ENCODE data around the gene TREH.

DNA sequence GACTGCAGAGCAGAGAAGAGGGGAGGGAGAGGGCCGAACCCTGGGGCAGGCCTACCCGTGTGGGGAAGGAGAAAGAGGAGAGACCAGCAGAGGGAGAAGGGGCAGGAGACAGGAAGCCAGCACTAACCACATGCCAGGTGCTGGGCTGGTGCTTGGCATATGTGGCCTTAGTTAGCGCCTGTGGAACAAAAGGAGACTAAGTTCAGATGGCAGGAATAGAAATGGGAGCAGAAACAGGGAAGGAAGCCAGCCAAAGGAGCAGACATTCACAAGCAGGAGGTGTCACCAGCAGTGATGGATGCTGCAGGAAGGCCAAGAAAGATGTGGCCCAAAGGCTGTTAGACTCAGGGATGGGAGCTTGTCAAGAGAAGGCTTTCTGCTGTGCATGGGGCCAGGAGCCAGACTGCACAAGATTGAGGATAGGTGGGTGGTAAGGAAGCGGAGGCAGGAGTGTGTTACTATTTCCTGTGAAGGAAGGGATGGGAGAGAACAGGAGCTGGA, 26.7 kb downstream of the TREH start:
- TF ChIP-seq, protein P1, sequence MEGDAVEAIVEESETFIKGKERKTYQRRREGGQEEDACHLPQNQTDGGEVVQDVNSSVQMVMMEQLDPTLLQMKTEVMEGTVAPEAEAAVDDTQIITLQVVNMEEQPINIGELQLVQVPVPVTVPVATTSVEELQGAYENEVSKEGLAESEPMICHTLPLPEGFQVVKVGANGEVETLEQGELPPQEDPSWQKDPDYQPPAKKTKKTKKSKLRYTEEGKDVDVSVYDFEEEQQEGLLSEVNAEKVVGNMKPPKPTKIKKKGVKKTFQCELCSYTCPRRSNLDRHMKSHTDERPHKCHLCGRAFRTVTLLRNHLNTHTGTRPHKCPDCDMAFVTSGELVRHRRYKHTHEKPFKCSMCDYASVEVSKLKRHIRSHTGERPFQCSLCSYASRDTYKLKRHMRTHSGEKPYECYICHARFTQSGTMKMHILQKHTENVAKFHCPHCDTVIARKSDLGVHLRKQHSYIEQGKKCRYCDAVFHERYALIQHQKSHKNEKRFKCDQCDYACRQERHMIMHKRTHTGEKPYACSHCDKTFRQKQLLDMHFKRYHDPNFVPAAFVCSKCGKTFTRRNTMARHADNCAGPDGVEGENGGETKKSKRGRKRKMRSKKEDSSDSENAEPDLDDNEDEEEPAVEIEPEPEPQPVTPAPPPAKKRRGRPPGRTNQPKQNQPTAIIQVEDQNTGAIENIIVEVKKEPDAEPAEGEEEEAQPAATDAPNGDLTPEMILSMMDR (conservative IDR thresholded peaks at IDR 0.05; ENCODE audit: low read length) = 0 out of 2 replicates have a peak, but pooled peaks have one; percentile 10
- no peak for TF ChIP-seq EZH2phosphoT487 (IDR thresholded peaks at IDR 0.05; ENCODE audit: borderline replicate concordance)

Data from Loucy (cell line).